WTC11 (cell line): ENCODE measurements around the gene KRTAP10-4.

ENCODE experiments used
- ELF4 ChIP-seq: sonication (generic); formaldehyde crosslinking; IDR thresholded peaks from 2 replicates; pipeline ENCODE4 v1.8.1; 2022; ENCODE audit warnings: low read depth, mild to moderate bottlenecking, moderate library complexity, missing genetic modification reagents
- KAT7 ChIP-seq: sonication (generic); formaldehyde crosslinking; IDR thresholded peaks from 2 replicates; pipeline ENCODE4 v1.8.1; 2023; ENCODE audit warnings: missing genetic modification reagents, mild to moderate bottlenecking, borderline replicate concordance
- NFYB ChIP-seq: sonication (generic); formaldehyde crosslinking; conservative IDR thresholded peaks from 2 replicates; pipeline ENCODE4 v1.8.0; 2022; ENCODE audit warnings: low read depth, missing genetic modification reagents
- TF ChIP-seq, protein P1 (sequence below): fragments of 200-600 bp; IDR thresholded peaks from 2 replicates; pipeline ENCODE4 v1.8.0; 2022; ENCODE audit warnings: antibody characterized with exemption
- TF ChIP-seq, protein P2 (sequence below): sonication (generic); formaldehyde crosslinking; IDR thresholded peaks from 2 replicates; pipeline ENCODE4 v1.8.1; 2022; ENCODE audit warnings: mild to moderate bottlenecking, moderate library complexity, missing genetic modification reagents

DNA sequence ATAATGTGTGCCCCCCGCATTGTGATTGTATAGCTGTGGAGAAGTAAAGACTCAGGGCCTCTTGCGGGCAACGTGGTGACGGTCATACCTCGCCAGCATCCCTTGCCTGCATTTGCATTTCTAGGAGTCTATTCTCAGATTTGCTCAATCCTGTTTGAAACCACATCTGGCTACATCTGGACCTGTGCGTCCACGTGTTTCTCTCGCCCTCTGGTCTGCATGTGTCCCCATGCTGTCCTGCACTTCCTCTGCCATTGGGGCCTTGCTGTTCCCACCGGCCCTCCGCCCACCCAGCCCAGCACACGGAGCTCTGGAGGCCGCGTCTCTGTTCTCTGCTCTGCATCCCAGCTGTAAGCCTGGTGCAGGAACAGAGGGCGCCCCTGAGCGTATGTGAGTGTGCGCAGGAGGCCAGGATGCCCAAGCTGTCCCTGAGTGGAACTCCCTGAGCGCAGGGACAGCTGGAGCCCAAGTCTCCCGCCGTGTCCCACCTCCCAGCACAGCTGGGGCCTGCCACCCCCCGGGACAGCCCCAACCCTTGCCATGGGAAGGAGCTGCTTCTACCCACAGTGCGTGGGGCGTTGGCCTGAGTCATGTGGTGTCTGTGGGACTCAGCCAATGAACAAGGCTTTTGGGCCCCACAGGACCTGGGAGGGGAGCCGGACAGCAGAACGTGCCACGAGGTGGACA, 23.9 kb upstream of the KRTAP10-4 start:
- TF ChIP-seq, protein P1, sequence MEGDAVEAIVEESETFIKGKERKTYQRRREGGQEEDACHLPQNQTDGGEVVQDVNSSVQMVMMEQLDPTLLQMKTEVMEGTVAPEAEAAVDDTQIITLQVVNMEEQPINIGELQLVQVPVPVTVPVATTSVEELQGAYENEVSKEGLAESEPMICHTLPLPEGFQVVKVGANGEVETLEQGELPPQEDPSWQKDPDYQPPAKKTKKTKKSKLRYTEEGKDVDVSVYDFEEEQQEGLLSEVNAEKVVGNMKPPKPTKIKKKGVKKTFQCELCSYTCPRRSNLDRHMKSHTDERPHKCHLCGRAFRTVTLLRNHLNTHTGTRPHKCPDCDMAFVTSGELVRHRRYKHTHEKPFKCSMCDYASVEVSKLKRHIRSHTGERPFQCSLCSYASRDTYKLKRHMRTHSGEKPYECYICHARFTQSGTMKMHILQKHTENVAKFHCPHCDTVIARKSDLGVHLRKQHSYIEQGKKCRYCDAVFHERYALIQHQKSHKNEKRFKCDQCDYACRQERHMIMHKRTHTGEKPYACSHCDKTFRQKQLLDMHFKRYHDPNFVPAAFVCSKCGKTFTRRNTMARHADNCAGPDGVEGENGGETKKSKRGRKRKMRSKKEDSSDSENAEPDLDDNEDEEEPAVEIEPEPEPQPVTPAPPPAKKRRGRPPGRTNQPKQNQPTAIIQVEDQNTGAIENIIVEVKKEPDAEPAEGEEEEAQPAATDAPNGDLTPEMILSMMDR, result no peak
- TF ChIP-seq KAT7 (CRISPR knock-in tag) (no peak), NFYB (CRISPR knock-in tag) (no peak), ELF4 (CRISPR knock-in tag) (no peak)
- TF ChIP-seq, protein P2, sequence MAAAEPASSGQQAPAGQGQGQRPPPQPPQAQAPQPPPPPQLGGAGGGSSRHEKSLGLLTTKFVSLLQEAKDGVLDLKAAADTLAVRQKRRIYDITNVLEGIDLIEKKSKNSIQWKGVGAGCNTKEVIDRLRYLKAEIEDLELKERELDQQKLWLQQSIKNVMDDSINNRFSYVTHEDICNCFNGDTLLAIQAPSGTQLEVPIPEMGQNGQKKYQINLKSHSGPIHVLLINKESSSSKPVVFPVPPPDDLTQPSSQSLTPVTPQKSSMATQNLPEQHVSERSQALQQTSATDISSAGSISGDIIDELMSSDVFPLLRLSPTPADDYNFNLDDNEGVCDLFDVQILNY (CRISPR knock-in tag), result no peak
